ENCODE measurements around the gene SEC16B.

DNA sequence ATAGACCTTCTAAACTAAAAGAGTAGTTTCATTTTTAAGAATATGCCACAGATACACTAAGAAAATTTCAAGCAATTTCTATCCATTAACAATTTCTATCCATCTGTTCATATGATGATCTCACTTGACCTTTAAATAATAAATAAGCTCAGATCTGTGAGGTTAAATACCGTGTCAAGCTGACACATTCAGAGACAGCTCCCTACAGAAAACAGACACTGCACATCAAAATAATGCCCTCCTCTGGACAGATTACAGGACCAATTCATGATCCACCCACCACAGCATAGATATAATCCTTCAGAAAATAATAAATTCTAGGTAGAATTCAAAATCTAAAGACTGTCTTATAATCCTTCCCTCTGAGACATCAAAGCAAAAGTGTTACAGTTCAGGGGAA, 49.4 kb upstream of the SEC16B start:
- TF ChIP-seq POLR2A (IDR thresholded peaks at IDR 0.05; ENCODE audit: low read length) (no peak), GATA1 (IDR thresholded peaks at IDR 0.05; ENCODE audit: low read depth, low read length) (no peak)

Data from erythroblast (primary cell).